Stimulated activated naive B cell treated with anti-CD40 and anti-IgM and Interleukin-4, amounts not matched to agents 10 μg/mL and 1 μg/mL and 100 μg/mL, for 72 hours (primary cell): ENCODE results near the gene TTC39A.

Experiments used
- ATAC-seq, 2 donors: fragments of 150-1000 bp; cut with Tn5 transposase; replicated peaks; 2 replicates each; pipeline ENCODE4 v1.10.0; 2021; ENCODE audit warnings: moderate library complexity in 1 of 2
- DNase-seq: peaks from one replicate; pipeline ENCODE4 v3.0.0; 2021
- H3K27ac Mint-ChIP-seq: one replicate; pipeline ENCODE4 v1.8.0; 2022; ENCODE audit warnings: mild to moderate bottlenecking, mixed read lengths
- H3K27me3 Mint-ChIP-seq, 2 donors: one replicate each; pipeline ENCODE4 v1.8.0; 2022; ENCODE audit warnings: mixed read lengths in 2 of 2
- H3K36me3 Mint-ChIP-seq, 2 donors: one replicate each; pipeline ENCODE4 v1.8.0; 2022; ENCODE audit warnings: mixed read lengths in 2 of 2, mild to moderate bottlenecking in 1 of 2
- H3K4me1 Mint-ChIP-seq, 2 donors: one replicate each; pipeline ENCODE4 v1.8.0; 2022; ENCODE audit warnings: mixed read lengths in 2 of 2, mild to moderate bottlenecking in 1 of 2
- H3K4me3 Mint-ChIP-seq, 2 donors: one replicate each; pipeline ENCODE4 v1.8.0; 2022; ENCODE audit warnings: mild to moderate bottlenecking in 2 of 2, mixed read lengths in 2 of 2, moderate library complexity in 1 of 2
- H3K9me3 Mint-ChIP-seq, 2 donors: one replicate each; pipeline ENCODE4 v1.8.0; 2022; ENCODE audit warnings: mixed read lengths in 2 of 2, mild to moderate bottlenecking in 1 of 2

The TTC39A gene

GRCh38 chr1:51302270-51302669 lies 28.1 kb downstream of the TTC39A start:
- Mint-ChIP-seq H3K27ac (no peak overlapping the region), H3K27me3 (peaks cover 11 to 16% of the 10 kb centered on the region in 2 donors), H3K4me3 (no peak overlapping the region), H3K36me3 (no peaks in the 10 kb centered on the region), H3K9me3 (no peaks in the 10 kb centered on the region), H3K4me1 (peaks cover 37 to 41% of the 10 kb centered on the region in 2 donors)
- ATAC-seq (no peak), DNase-seq (no peak)

GRCh38 chr1:51301844-51302162 lies 28.6 kb downstream of the TTC39A start:
- no peak for DNase-seq
- Mint-ChIP-seq H3K36me3 (no peaks in the 10 kb centered on the region), H3K27ac (peak overlapping the region; percentile 43), H3K9me3 (no peaks in the 10 kb centered on the region), H3K4me1 (peaks cover 40 to 45% of the 10 kb centered on the region in 2 donors), H3K27me3 (peaks cover 12 to 16% of the 10 kb centered on the region in 2 donors), H3K4me3 (no peak overlapping the region)
- no peak for ATAC-seq

- Mint-ChIP-seq H3K27ac (no peak overlapping the region), H3K36me3 (no peaks in the 10 kb centered on the region), H3K9me3 (no peaks in the 10 kb centered on the region), H3K27me3 (peaks cover 12 to 16% of the 10 kb centered on the region in 2 donors), H3K4me3 (no peak overlapping the region), H3K4me1 (peaks cover 45 to 47% of the 10 kb centered on the region in 2 donors)
- ATAC-seq (peak; percentile 17 to 26), DNase-seq (no peak)
Observed at GRCh38 chr1:51301152-51301843, 29.1 kb downstream of the TTC39A start.

GRCh38 chr1:51299981-51300670 lies 30.2 kb downstream of the TTC39A start:
- Mint-ChIP-seq H3K36me3 (no peaks in the 10 kb centered on the region), H3K4me3 (no peak overlapping the region), H3K4me1 (peaks cover 43% of the 10 kb centered on the region in 2 donors), H3K27me3 (peaks cover 12 to 16% of the 10 kb centered on the region in 2 donors), H3K27ac (no peak overlapping the region), H3K9me3 (no peaks in the 10 kb centered on the region)
- ATAC-seq (no peak), DNase-seq (no peak)

- DNase-seq (no peak), ATAC-seq (no peak)
- no peak overlapping the region for H3K4me3 Mint-ChIP-seq
- peaks cover 12 to 16% of the 10 kb centered on the region in 2 donors for H3K27me3 Mint-ChIP-seq
- peaks cover 35 to 39% of the 10 kb centered on the region in 2 donors for H3K4me1 Mint-ChIP-seq
- H3K27ac Mint-ChIP-seq: no peak overlapping the region
- no peaks in the 10 kb centered on the region for H3K9me3 Mint-ChIP-seq
- no peaks in the 10 kb centered on the region for H3K36me3 Mint-ChIP-seq
Observed at GRCh38 chr1:51299185-51299885, 31.0 kb downstream of the TTC39A start.

- peaks cover 12 to 16% of the 10 kb centered on the region in 2 donors for H3K27me3 Mint-ChIP-seq
- H3K9me3 Mint-ChIP-seq: no peaks in the 10 kb centered on the region
- peaks cover 25 to 30% of the 10 kb centered on the region in 2 donors for H3K4me1 Mint-ChIP-seq
- H3K36me3 Mint-ChIP-seq: no peaks in the 10 kb centered on the region
- DNase-seq (no peak), ATAC-seq (no peak)
- peak overlapping the region; percentile 37 for H3K27ac Mint-ChIP-seq
- peak overlapping the region in 1 of 2 donors; percentile 9 for H3K4me3 Mint-ChIP-seq
Observed at GRCh38 chr1:51298322-51298705, 32.0 kb downstream of the TTC39A start.

- Mint-ChIP-seq H3K27ac (peak overlapping the region; percentile 76), H3K4me1 (peaks cover 22 to 30% of the 10 kb centered on the region in 2 donors), H3K36me3 (no peaks in the 10 kb centered on the region), H3K9me3 (no peaks in the 10 kb centered on the region), H3K4me3 (peak overlapping the region; percentile 80 to 84), H3K27me3 (peaks cover 12 to 16% of the 10 kb centered on the region in 2 donors)
- no peak for ATAC-seq
- DNase-seq: no peak
Observed at GRCh38 chr1:51297401-51298321, 32.7 kb downstream of the TTC39A start.

- peaks cover 14 to 24% of the 10 kb centered on the region in 2 donors for H3K4me1 Mint-ChIP-seq
- H3K9me3 Mint-ChIP-seq: no peaks in the 10 kb centered on the region
- H3K4me3 Mint-ChIP-seq: peak overlapping the region; percentile 80 to 84
Observed at GRCh38 chr1:51296383-51297357, 33.7 kb downstream of the TTC39A start.

GRCh38 chr1:51295926-51296325 lies 34.4 kb downstream of the TTC39A start:
- Mint-ChIP-seq H3K4me1 (peaks cover 13 to 24% of the 10 kb centered on the region in 2 donors), H3K4me3 (no peak overlapping the region), H3K27ac (no peak overlapping the region), H3K36me3 (no peaks in the 10 kb centered on the region), H3K9me3 (no peaks in the 10 kb centered on the region), H3K27me3 (peaks cover 12 to 16% of the 10 kb centered on the region in 2 donors)
- ATAC-seq: no peak
- DNase-seq: no peak

More at GRCh38 chr1:51296383-51297357, 33.7 kb downstream of the TTC39A start:
- Mint-ChIP-seq H3K27me3 (peaks cover 12 to 16% of the 10 kb centered on the region in 2 donors), H3K36me3 (no peaks in the 10 kb centered on the region), H3K27ac (peak overlapping the region; percentile 77)
- ATAC-seq (peak; percentile 75 to 81), DNase-seq (peak; percentile 68)

- Mint-ChIP-seq H3K27me3 (peaks cover 12 to 19% of the 10 kb centered on the region in 2 donors), H3K27ac (no peak overlapping the region), H3K36me3 (no peaks in the 10 kb centered on the region), H3K4me3 (no peak overlapping the region), H3K4me1 (peaks cover 13 to 18% of the 10 kb centered on the region in 2 donors), H3K9me3 (no peaks in the 10 kb centered on the region)
- no peak for ATAC-seq
- no peak for DNase-seq
Observed at GRCh38 chr1:51294566-51295184, 35.7 kb downstream of the TTC39A start.

- H3K27me3 Mint-ChIP-seq: peaks cover 12 to 19% of the 10 kb centered on the region in 2 donors
- H3K4me3 Mint-ChIP-seq: no peak overlapping the region
- no peak overlapping the region for H3K27ac Mint-ChIP-seq
- H3K4me1 Mint-ChIP-seq: peaks cover 13 to 16% of the 10 kb centered on the region in 2 donors
- ATAC-seq: no peak
- H3K9me3 Mint-ChIP-seq: no peaks in the 10 kb centered on the region
- no peaks in the 10 kb centered on the region for H3K36me3 Mint-ChIP-seq
- no peak for DNase-seq
Observed at GRCh38 chr1:51293898-51294515, 36.4 kb downstream of the TTC39A start.

- Mint-ChIP-seq H3K27me3 (peaks cover 0 to 3% of the 10 kb centered on the region in 2 donors), H3K4me1 (no peaks in the 10 kb centered on the region), H3K36me3 (no peaks in the 10 kb centered on the region), H3K4me3 (no peak overlapping the region), H3K27ac (no peak overlapping the region), H3K9me3 (no peaks in the 10 kb centered on the region)
- no peak for ATAC-seq
- DNase-seq: no peak
Observed at GRCh38 chr1:51290489-51290847, 39.9 kb downstream of the TTC39A start.
